ENCODE data around the gene PRODH2. TPM values are rescaled to one million over a fixed set of nuclear protein-coding genes. Genes with fewer than 3 reads are reported as not detected.

The PRODH2 gene
- total RNA-seq, 4 donors from 2014 or later: not detected

- 96% methylated on average over 8 of the region's 12 CpGs for WGBS
These were observed 30.1 kb downstream of the PRODH2 start for GRCh38 chr19:35782589-35782988.

DNA sequence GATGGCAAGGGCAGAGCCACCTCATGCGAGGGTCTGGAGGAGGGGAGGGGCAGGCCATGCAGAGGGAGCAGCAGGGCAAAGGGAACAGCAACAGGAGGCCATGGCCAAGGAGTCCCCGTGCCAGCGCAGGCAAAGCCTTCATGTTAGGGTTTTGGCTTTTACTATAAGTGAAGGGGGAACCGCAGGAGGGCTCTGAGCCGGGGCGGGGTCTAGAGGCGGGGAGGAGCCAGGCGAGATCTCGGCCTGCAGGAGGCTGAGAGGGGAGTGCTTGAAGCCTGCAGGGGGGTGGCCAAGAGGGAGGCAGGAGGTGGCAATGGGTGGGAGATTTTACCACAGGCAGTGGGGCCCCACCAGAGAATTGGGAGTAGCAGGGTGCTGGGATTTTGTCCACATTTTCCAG, 31.0 kb downstream of the PRODH2 start:
- WGBS: 87% methylated on average over 9 of the region's 9 CpGs
- no peaks in the 10 kb centered on the region for H3K9me3 ChIP-seq
- no peak overlapping the region for H3K4me3 ChIP-seq
- TF ChIP-seq, protein P1, sequence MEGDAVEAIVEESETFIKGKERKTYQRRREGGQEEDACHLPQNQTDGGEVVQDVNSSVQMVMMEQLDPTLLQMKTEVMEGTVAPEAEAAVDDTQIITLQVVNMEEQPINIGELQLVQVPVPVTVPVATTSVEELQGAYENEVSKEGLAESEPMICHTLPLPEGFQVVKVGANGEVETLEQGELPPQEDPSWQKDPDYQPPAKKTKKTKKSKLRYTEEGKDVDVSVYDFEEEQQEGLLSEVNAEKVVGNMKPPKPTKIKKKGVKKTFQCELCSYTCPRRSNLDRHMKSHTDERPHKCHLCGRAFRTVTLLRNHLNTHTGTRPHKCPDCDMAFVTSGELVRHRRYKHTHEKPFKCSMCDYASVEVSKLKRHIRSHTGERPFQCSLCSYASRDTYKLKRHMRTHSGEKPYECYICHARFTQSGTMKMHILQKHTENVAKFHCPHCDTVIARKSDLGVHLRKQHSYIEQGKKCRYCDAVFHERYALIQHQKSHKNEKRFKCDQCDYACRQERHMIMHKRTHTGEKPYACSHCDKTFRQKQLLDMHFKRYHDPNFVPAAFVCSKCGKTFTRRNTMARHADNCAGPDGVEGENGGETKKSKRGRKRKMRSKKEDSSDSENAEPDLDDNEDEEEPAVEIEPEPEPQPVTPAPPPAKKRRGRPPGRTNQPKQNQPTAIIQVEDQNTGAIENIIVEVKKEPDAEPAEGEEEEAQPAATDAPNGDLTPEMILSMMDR (IDR thresholded peaks at IDR 0.05): no peak
- TF ChIP-seq POLR2A (IDR thresholded peaks at IDR 0.05) (no peak), EP300 (IDR thresholded peaks at IDR 0.05) (no peak), POLR2AphosphoS5 (IDR thresholded peaks at IDR 0.05) (no peak)
- H3K27me3 ChIP-seq: no peaks in the 10 kb centered on the region
- DNase-seq (ENCODE audit: low spot score in 2 of 2): no peak
- H3K27ac ChIP-seq: no peak overlapping the region
- peaks cover 53% of the 10 kb centered on the region for H3K36me3 ChIP-seq
- no peaks in the 10 kb centered on the region for H3K4me1 ChIP-seq

More at GRCh38 chr19:35782589-35782988, 30.1 kb downstream of the PRODH2 start:
- TF ChIP-seq POLR2AphosphoS5 (IDR thresholded peaks at IDR 0.05): no peak
- TF ChIP-seq, protein P1 (IDR thresholded peaks at IDR 0.05): no peak
- TF ChIP-seq EP300 (IDR thresholded peaks at IDR 0.05): no peak
- no peak for TF ChIP-seq POLR2A (IDR thresholded peaks at IDR 0.05)
- Histone ChIP-seq H3K27me3 (no peaks in the 10 kb centered on the region), H3K4me1 (no peaks in the 10 kb centered on the region), H3K9me3 (no peaks in the 10 kb centered on the region), H3K36me3 (peaks cover 56% of the 10 kb centered on the region), H3K4me3 (no peak overlapping the region), H3K27ac (no peak overlapping the region)
- peak in 1 of 2 donors; percentile 60 for DNase-seq (ENCODE audit: low spot score in 2 of 2)

GRCh38 chr19:35780717-35781116, 31.9 kb downstream of the PRODH2 start:
- H3K27ac ChIP-seq: no peak overlapping the region
- 98% methylated on average over 9 of the region's 20 CpGs for WGBS
- H3K9me3 ChIP-seq: no peaks in the 10 kb centered on the region
- DNase-seq (ENCODE audit: low spot score in 2 of 2): peak in 1 of 2 donors; percentile 59
- H3K27me3 ChIP-seq: no peaks in the 10 kb centered on the region
- peaks cover 9% of the 10 kb centered on the region for H3K4me1 ChIP-seq
- H3K36me3 ChIP-seq: peaks cover 48% of the 10 kb centered on the region
- no peak for TF ChIP-seq EP300 (IDR thresholded peaks at IDR 0.05)
- TF ChIP-seq POLR2A (IDR thresholded peaks at IDR 0.05): no peak
- no peak for TF ChIP-seq POLR2AphosphoS5 (IDR thresholded peaks at IDR 0.05)
- TF ChIP-seq, protein P1 (IDR thresholded peaks at IDR 0.05): no peak
- no peak overlapping the region for H3K4me3 ChIP-seq

DNA sequence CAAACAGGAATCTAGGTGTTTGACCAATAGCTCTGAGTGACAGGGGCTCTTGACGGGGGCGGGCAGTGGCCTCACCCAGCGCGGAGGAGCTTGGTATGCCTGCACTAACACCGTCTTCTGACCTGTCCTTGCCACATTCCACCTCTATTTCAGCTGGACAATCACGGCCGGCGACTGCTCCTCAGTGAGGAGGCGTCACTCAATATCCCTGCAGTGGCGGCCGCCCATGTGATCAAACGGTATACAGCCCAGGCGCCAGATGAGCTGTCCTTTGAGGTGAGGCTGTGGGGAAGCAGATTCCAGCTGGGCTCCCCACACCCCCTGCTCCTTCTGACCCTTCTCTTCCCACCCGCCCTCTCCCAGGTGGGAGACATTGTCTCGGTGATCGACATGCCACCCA, 32.6 kb downstream of the PRODH2 start:
- peaks cover 13% of the 10 kb centered on the region for H3K4me1 ChIP-seq
- H3K9me3 ChIP-seq: no peaks in the 10 kb centered on the region
- TF ChIP-seq POLR2A (IDR thresholded peaks at IDR 0.05): no peak
- TF ChIP-seq, protein P1 (IDR thresholded peaks at IDR 0.05): no peak
- no peak for TF ChIP-seq EP300 (IDR thresholded peaks at IDR 0.05)
- no peak for TF ChIP-seq POLR2AphosphoS5 (IDR thresholded peaks at IDR 0.05)
- WGBS: 95% methylated on average over 13 of the region's 16 CpGs
- no peak for DNase-seq (ENCODE audit: low spot score in 2 of 2)
- H3K4me3 ChIP-seq: no peak overlapping the region
- no peak overlapping the region for H3K27ac ChIP-seq
- peaks cover 44% of the 10 kb centered on the region for H3K36me3 ChIP-seq
- no peaks in the 10 kb centered on the region for H3K27me3 ChIP-seq

GRCh38 chr19:35779033-35779432, 33.6 kb downstream of the PRODH2 start:
- H3K4me1 ChIP-seq: peaks cover 18% of the 10 kb centered on the region
- no peaks in the 10 kb centered on the region for H3K27me3 ChIP-seq
- no peak overlapping the region for H3K27ac ChIP-seq
- no peak overlapping the region for H3K4me3 ChIP-seq
- peaks cover 34% of the 10 kb centered on the region for H3K36me3 ChIP-seq
- DNase-seq (ENCODE audit: low spot score in 2 of 2): no peak
- TF ChIP-seq EP300 (IDR thresholded peaks at IDR 0.05): no peak
- no peak for TF ChIP-seq POLR2A (IDR thresholded peaks at IDR 0.05)
- TF ChIP-seq, protein P1 (IDR thresholded peaks at IDR 0.05): no peak
- TF ChIP-seq POLR2AphosphoS5 (IDR thresholded peaks at IDR 0.05): no peak
- 90% methylated on average over 8 of the region's 8 CpGs for WGBS
- H3K9me3 ChIP-seq: no peaks in the 10 kb centered on the region

Data from suprapubic skin (tissue), 4 donors.